ENCODE measurements around the gene ARID1B. TPM values are rescaled to one million over a fixed set of nuclear protein-coding genes. Genes with fewer than 3 reads are reported as not detected.

ARID1B gene
- total RNA-seq, 1 experiment from 2014 or later = 24.2 TPM

DNA sequence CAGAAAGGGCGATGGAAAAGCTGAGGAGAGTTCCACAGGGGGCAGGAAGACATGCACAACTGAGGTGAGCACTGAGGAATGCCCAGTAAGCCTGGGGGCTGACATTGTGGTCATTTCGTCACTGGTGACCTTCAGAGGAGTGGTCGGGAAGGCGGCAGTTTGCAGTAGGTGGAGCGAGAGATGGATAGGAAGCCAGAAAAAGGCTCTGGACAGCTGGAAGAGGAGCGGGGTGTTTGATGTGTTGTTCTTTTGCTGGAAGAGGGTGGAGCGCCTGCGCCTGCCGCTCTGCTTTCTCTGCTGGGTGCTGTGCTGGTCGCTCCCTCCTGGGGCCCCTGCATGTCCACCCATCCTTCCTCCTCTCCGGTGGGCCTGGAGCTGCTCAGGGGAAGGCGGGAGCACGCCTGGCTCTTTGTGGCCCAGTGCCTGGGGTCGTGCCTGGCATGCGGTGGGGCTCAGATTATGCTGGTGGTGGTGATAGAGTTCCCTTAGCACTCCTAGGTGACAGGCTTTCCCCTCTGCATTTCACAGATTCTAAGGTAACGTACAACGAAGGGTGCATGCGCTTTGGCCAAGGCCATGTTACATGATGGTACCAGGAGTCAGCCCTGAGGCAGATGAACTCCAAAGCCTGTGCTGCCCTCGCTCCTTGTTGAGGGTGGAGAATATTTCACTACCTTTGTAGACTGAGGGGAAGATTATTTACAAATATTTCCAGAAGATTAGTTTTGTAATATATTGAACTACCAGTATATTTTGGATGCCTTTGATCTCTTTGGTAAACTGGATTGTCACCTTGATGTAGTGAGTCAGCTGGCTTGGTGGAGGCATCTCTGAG, 20.9 kb downstream of the ARID1B start:
- H3K9me2 ChIP-seq (replicated peaks; ENCODE audit: low read length) = no peaks in the 10 kb centered on the region
- DNase-seq (no peak), ATAC-seq (no peak)
- no peak overlapping the region for H2AFZ ChIP-seq (ENCODE audit: low read length)
- ChIA-PET POLR2A (ENCODE audit: unreplicated experiment) (no interaction called here), CTCF (no interaction called here)
- TF ChIP-seq EZH2phosphoT487 (IDR thresholded peaks at IDR 0.05; ENCODE audit: borderline replicate concordance, low read length) (no peak), EZH2 (IDR thresholded peaks at IDR 0.05; ENCODE audit: low read length, unreplicated experiment) (no peak)
- TF ChIP-seq, protein P1, sequence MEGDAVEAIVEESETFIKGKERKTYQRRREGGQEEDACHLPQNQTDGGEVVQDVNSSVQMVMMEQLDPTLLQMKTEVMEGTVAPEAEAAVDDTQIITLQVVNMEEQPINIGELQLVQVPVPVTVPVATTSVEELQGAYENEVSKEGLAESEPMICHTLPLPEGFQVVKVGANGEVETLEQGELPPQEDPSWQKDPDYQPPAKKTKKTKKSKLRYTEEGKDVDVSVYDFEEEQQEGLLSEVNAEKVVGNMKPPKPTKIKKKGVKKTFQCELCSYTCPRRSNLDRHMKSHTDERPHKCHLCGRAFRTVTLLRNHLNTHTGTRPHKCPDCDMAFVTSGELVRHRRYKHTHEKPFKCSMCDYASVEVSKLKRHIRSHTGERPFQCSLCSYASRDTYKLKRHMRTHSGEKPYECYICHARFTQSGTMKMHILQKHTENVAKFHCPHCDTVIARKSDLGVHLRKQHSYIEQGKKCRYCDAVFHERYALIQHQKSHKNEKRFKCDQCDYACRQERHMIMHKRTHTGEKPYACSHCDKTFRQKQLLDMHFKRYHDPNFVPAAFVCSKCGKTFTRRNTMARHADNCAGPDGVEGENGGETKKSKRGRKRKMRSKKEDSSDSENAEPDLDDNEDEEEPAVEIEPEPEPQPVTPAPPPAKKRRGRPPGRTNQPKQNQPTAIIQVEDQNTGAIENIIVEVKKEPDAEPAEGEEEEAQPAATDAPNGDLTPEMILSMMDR (conservative IDR thresholded peaks at IDR 0.05; ENCODE audit: low read depth, low read length) = no peak
- no peaks in the 10 kb centered on the region for H3K27me3 ChIP-seq (ENCODE audit: low read length)
- H3K9me3 ChIP-seq (ENCODE audit: low read length) = no peaks in the 10 kb centered on the region
- H3K9ac ChIP-seq (ENCODE audit: low read length) = no peak overlapping the region
- no peak overlapping the region for H3K4me3 ChIP-seq (ENCODE audit: low read length)
- no TSS peak for BruUV-seq (replicated peaks)
- H4K20me1 ChIP-seq (ENCODE audit: low read length) = no peaks in the 10 kb centered on the region
- no peak overlapping the region for H3K27ac ChIP-seq (ENCODE audit: low read length)
- H3K79me2 ChIP-seq (ENCODE audit: low read length) = peaks cover 98% of the 10 kb centered on the region
- H3K4me1 ChIP-seq (ENCODE audit: insufficient read depth, low read length) = no peaks in the 10 kb centered on the region
- H3K4me2 ChIP-seq (ENCODE audit: low read length) = no peak overlapping the region
- intact Hi-C loops (cut with micrococcal nuclease) = no loop called here
- H3K36me3 ChIP-seq (ENCODE audit: low read depth, low read length) = no peaks in the 10 kb centered on the region
- no peaks in the 10 kb centered on the region for H3F3A ChIP-seq (ENCODE audit: low read length, unreplicated experiment)

DNA sequence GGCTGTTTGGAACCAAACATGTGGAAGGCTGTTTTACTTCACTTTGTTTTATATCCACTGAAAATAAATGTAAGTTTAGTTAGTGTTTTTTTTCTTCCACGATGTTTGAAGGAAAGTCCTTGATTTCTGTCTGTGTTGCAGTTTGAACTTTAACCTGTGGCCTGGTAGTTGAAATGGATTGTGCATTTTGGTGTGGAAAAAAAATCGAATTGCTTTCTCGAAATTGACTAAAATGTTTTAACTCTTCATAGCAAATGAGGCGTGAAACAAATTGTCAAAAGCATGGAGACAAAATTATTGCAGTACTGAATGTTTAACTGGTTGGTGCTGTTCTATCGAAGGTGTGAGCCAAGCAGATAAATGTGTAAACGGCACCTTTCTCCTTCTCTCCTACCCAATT, 24.5 kb downstream of the ARID1B start:
- 0 out of 2 replicates have a peak, but pooled peaks cover 5% of the 10 kb centered on the region for H4K20me1 ChIP-seq (ENCODE audit: low read length)
- ATAC-seq = no peak
- TF ChIP-seq, protein P1 (conservative IDR thresholded peaks at IDR 0.05; ENCODE audit: low read depth, low read length) = no peak
- TF ChIP-seq EZH2phosphoT487 (IDR thresholded peaks at IDR 0.05; ENCODE audit: borderline replicate concordance, low read length) = no peak
- no peak for TF ChIP-seq EZH2 (IDR thresholded peaks at IDR 0.05; ENCODE audit: low read length, unreplicated experiment)
- H3K4me3 ChIP-seq (ENCODE audit: low read length) = no peak overlapping the region
- H3K27me3 ChIP-seq (ENCODE audit: low read length) = no peaks in the 10 kb centered on the region
- no peaks in the 10 kb centered on the region for H3K9me3 ChIP-seq (ENCODE audit: low read length)
- POLR2A ChIA-PET (ENCODE audit: unreplicated experiment) = no interaction called here
- no peaks in the 10 kb centered on the region for H3K9me2 ChIP-seq (replicated peaks; ENCODE audit: low read length)
- H3K4me1 ChIP-seq (ENCODE audit: insufficient read depth, low read length) = no peaks in the 10 kb centered on the region
- no peaks in the 10 kb centered on the region for H3K36me3 ChIP-seq (ENCODE audit: low read depth, low read length)
- CTCF ChIA-PET = no interaction called here
- DNase-seq = no peak
- H3K9ac ChIP-seq (ENCODE audit: low read length) = no peak overlapping the region
- peaks cover 96% of the 10 kb centered on the region for H3K79me2 ChIP-seq (ENCODE audit: low read length)
- no TSS peak for BruUV-seq (replicated peaks)
- no peaks in the 10 kb centered on the region for H3F3A ChIP-seq (ENCODE audit: low read length, unreplicated experiment)
- H2AFZ ChIP-seq (ENCODE audit: low read length) = no peak overlapping the region
- intact Hi-C loops (cut with micrococcal nuclease) = no loop called here
- no peak overlapping the region for H3K4me2 ChIP-seq (ENCODE audit: low read length)
- H3K27ac ChIP-seq (ENCODE audit: low read length) = no peak overlapping the region

DNA sequence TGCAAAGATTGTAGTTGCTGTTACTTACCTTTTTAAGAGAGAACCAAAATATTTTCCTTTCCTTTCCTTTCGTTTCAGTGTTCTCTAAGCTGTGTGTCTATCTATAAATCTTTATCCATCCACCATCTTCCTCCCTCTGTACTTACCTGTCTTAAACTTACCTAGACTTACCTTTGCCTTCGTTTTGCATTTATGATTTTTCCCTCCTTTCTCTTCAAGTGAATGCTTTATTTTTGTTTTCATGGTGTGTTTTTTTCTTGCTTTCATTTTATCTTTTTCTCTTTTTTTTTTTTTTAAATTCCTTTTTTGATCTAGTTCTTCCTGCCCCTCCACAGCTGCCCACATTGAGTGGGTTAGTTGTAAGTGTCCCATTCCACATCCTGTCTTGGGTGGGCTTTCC, 26.2 kb downstream of the ARID1B start:
- intact Hi-C loops (cut with micrococcal nuclease) = no loop called here
- ATAC-seq (no peak), DNase-seq (no peak)
- H3K4me2 ChIP-seq (ENCODE audit: low read length) = no peak overlapping the region
- no TSS peak for BruUV-seq (replicated peaks)
- CTCF ChIA-PET = no interaction called here
- no peaks in the 10 kb centered on the region for H3F3A ChIP-seq (ENCODE audit: low read length, unreplicated experiment)
- 0 out of 2 replicates have a peak, but pooled peaks cover 10% of the 10 kb centered on the region for H4K20me1 ChIP-seq (ENCODE audit: low read length)
- H3K27ac ChIP-seq (ENCODE audit: low read length) = no peak overlapping the region
- TF ChIP-seq, protein P1 (conservative IDR thresholded peaks at IDR 0.05; ENCODE audit: low read depth, low read length) = no peak
- TF ChIP-seq EZH2 (IDR thresholded peaks at IDR 0.05; ENCODE audit: low read length, unreplicated experiment) (no peak), EZH2phosphoT487 (IDR thresholded peaks at IDR 0.05; ENCODE audit: borderline replicate concordance, low read length) (no peak)
- peaks cover 98% of the 10 kb centered on the region for H3K79me2 ChIP-seq (ENCODE audit: low read length)
- H3K4me3 ChIP-seq (ENCODE audit: low read length) = no peak overlapping the region
- no peak overlapping the region for H2AFZ ChIP-seq (ENCODE audit: low read length)
- H3K9ac ChIP-seq (ENCODE audit: low read length) = no peak overlapping the region
- no peaks in the 10 kb centered on the region for H3K36me3 ChIP-seq (ENCODE audit: low read depth, low read length)
- no peaks in the 10 kb centered on the region for H3K9me2 ChIP-seq (replicated peaks; ENCODE audit: low read length)
- H3K27me3 ChIP-seq (ENCODE audit: low read length) = no peaks in the 10 kb centered on the region
- POLR2A ChIA-PET (ENCODE audit: unreplicated experiment) = no interaction called here
- H3K9me3 ChIP-seq (ENCODE audit: low read length) = no peaks in the 10 kb centered on the region
- no peaks in the 10 kb centered on the region for H3K4me1 ChIP-seq (ENCODE audit: insufficient read depth, low read length)
